Sigmoid colon (tissue), 7 donors: Measurements from ENCODE around the gene ALG12. TPM values are rescaled to one million over a fixed set of nuclear protein-coding genes. Genes with fewer than 3 reads are reported as not detected.

Experiments
- DNase-seq: peaks from one replicate; pipeline ENCODE4 v3.0.0-alpha.2; 2019
- H3K27ac ChIP-seq, 4 donors: fragments of 200-600 bp; sonication (generic); one replicate each; pipeline ENCODE4 v1.5.1; 2016 to 2019; ENCODE audit warnings: mild to moderate bottlenecking in 1 of 4
- H3K27me3 ChIP-seq, 3 donors: fragments of 200-600 bp; sonication (generic); one replicate each; pipeline ENCODE4 v1.5.1; 2019; ENCODE audit warnings: mild to moderate bottlenecking in 1 of 3
- H3K36me3 ChIP-seq, 4 donors: fragments of 200-600 bp; sonication (generic); one replicate each; pipeline ENCODE4 v1.5.1; 2016 to 2019
- H3K4me1 ChIP-seq, 4 donors: fragments of 200-600 bp; sonication (generic); one replicate each; pipeline ENCODE4 v1.5.1; 2017 to 2019
- H3K4me3 ChIP-seq, 4 donors: fragments of 200-600 bp; sonication (generic); one replicate each; pipeline ENCODE4 v1.5.1; 2017 to 2019; ENCODE audit warnings: mild to moderate bottlenecking in 2 of 4, moderate library complexity in 1 of 4
- H3K9me3 ChIP-seq, 4 donors: fragments of 200-600 bp in 3 of 4; sonication (generic) in 3 of 4; one replicate each; pipeline versions ENCODE4 v1.5.1 to v1.6.1; 2013 to 2019
- CTCF ChIP-seq, 4 experiments: fragments of 450-650 bp in 3 of 4; fragments of 200-600 bp in 1 of 4; IDR thresholded peaks; one replicate each; pipeline ENCODE4 v1.5.1; 2016 to 2019; ENCODE audit warnings: antibody characterized with exemption in 4 of 4, mild to moderate bottlenecking in 3 of 4, moderate library complexity in 2 of 4
- EP300 ChIP-seq, 4 donors: sonication (generic); formaldehyde crosslinking; IDR thresholded peaks; one replicate each; pipeline ENCODE4 v1.6.1; 2017; ENCODE audit warnings: antibody characterized with exemption in 4 of 4
- POLR2A ChIP-seq, 2 donors: fragments of 450-650 bp; IDR thresholded peaks; one replicate each; pipeline ENCODE4 v1.6.1; 2016; ENCODE audit warnings: antibody characterized with exemption in 2 of 2, mild to moderate bottlenecking in 2 of 2, moderate library complexity in 2 of 2
- POLR2AphosphoS5 ChIP-seq, 4 donors: sonication (generic); formaldehyde crosslinking; IDR thresholded peaks; one replicate each; pipeline ENCODE4 v1.6.1; 2017; ENCODE audit warnings: antibody characterized with exemption in 4 of 4
- WGBS, 2 donors: extraction: QIAGEN DNeasy Blood & Tissue Kit; methylation state at CpG; one replicate each; pipeline ENCODE4 v1.1.7; 2013; 5-methylcytosine and 5-hydroxymethylcytosine counted together
- intact Hi-C: fragments of 100-400 bp; cut with DNase I; formaldehyde crosslinking; loops from one replicate; pipeline ENCODE4 v1.15.1; 2023
- polyA plus RNA-seq, 3 donors: library from polyadenylated mRNA; stranded (reverse); fragments of 200-250 nt; gene quantifications; one replicate each; pipeline ENCODE4 v1.2.3, GENCODE V29; 2013
- total RNA-seq, 4 donors: library from RNA; depleted of rRNA; stranded (reverse); fragments of >200 nt; gene quantifications; one replicate each; pipeline ENCODE4 v1.1.0, GENCODE V29; 2016
- donor health status: healthy with polysubstance abuse.
- donor health status: Bipolar disorder and iron deficiency.
- donor health status: healthy.

Gene ALG12
- total and polyA plus RNA-seq, 7 donors: 1.8 to 23.9 (median 14.4) TPM

- H3K36me3 ChIP-seq: no peaks in the 10 kb centered on the region
- TF ChIP-seq EP300 (IDR thresholded peaks at IDR 0.05): no peak
- TF ChIP-seq POLR2AphosphoS5 (IDR thresholded peaks at IDR 0.05): no peak
- no peak for TF ChIP-seq CTCF (IDR thresholded peaks at IDR 0.05)
- no peak for TF ChIP-seq POLR2A (IDR thresholded peaks at IDR 0.05)
- WGBS, 2 donors: 21 to 75% methylated on average over 11 of the region's 11 CpGs
- DNase-seq: no peak
- intact Hi-C loops: no loop called here
- H3K27ac ChIP-seq: peak overlapping the region in 1 of 4 donors; percentile 36
- H3K9me3 ChIP-seq: no peaks in the 10 kb centered on the region
- H3K4me3 ChIP-seq: no peak overlapping the region
- H3K4me1 ChIP-seq: peaks cover 0 to 21% (median 17%) of the 10 kb centered on the region in 4 donors
- H3K27me3 ChIP-seq: no peaks in the 10 kb centered on the region
Measured at GRCh38 chr22:49949914-49950292, 31.7 kb upstream of the ALG12 start.

- Histone ChIP-seq H3K4me3 (no peak overlapping the region), H3K27ac (peak overlapping the region in 1 of 4 donors; percentile 55), H3K27me3 (no peaks in the 10 kb centered on the region), H3K36me3 (no peaks in the 10 kb centered on the region), H3K4me1 (peaks cover 0 to 21% (median 14%) of the 10 kb centered on the region in 4 donors), H3K9me3 (no peaks in the 10 kb centered on the region)
- DNase-seq: no peak
- 17 to 74% methylated on average over 42 of the region's 42 CpGs for WGBS, 2 donors
- peak in 1 of 2 donors; percentile 73 for TF ChIP-seq POLR2A (IDR thresholded peaks at IDR 0.05)
- no peak for TF ChIP-seq CTCF (IDR thresholded peaks at IDR 0.05)
- TF ChIP-seq POLR2AphosphoS5 (IDR thresholded peaks at IDR 0.05): peak in 1 of 4 donors; percentile 44
- intact Hi-C loops: no loop called here
Measured at GRCh38 chr22:49948958-49949913, 31.0 kb upstream of the ALG12 start.

- Histone ChIP-seq H3K27me3 (no peaks in the 10 kb centered on the region), H3K4me3 (peak overlapping the region in 1 of 4 donors; percentile 6), H3K36me3 (no peaks in the 10 kb centered on the region), H3K4me1 (peaks cover 0 to 18% (median 13%) of the 10 kb centered on the region in 4 donors), H3K27ac (peak overlapping the region in 2 of 4 donors; percentile 18 to 55), H3K9me3 (no peaks in the 10 kb centered on the region)
- intact Hi-C loops: no loop called here
- no peak for TF ChIP-seq POLR2AphosphoS5 (IDR thresholded peaks at IDR 0.05)
- TF ChIP-seq CTCF (IDR thresholded peaks at IDR 0.05): no peak
- TF ChIP-seq POLR2A (IDR thresholded peaks at IDR 0.05): no peak
- no peak for TF ChIP-seq EP300 (IDR thresholded peaks at IDR 0.05)
- no peak for DNase-seq
- WGBS, 2 donors: 17 to 67% methylated on average over 23 of the region's 23 CpGs
Measured at GRCh38 chr22:49948116-49948957, 30.1 kb upstream of the ALG12 start.

GRCh38 chr22:49947296-49947622 is 29.0 kb upstream of the ALG12 start:
- Histone ChIP-seq H3K36me3 (no peaks in the 10 kb centered on the region), H3K27ac (peak overlapping the region in 2 of 4 donors; percentile 18 to 55), H3K27me3 (no peaks in the 10 kb centered on the region), H3K9me3 (no peaks in the 10 kb centered on the region), H3K4me3 (peak overlapping the region in 1 of 4 donors; percentile 6), H3K4me1 (peaks cover 0 to 7% (median 4%) of the 10 kb centered on the region in 4 donors)
- TF ChIP-seq POLR2AphosphoS5 (IDR thresholded peaks at IDR 0.05) (no peak), POLR2A (IDR thresholded peaks at IDR 0.05) (peak in 1 of 2 donors; percentile 1), CTCF (IDR thresholded peaks at IDR 0.05) (no peak), EP300 (IDR thresholded peaks at IDR 0.05) (no peak)
- WGBS, 2 donors: 38 to 71% methylated on average over 6 of the region's 6 CpGs
- intact Hi-C loops: no loop called here
- no peak for DNase-seq
